ENCODE measurements around the gene LRRN3.

Gene LRRN3

GRCh38 chr7:111138193-111138569 lies 47.3 kb downstream of the LRRN3 start:
- DNase-seq, result peak; percentile 75
- Mint-ChIP-seq H3K36me3 (peaks cover 2% of the 10 kb centered on the region), H3K9me3 (no peaks in the 10 kb centered on the region), H3K4me1 (peaks cover 22% of the 10 kb centered on the region), H3K27me3 (no peaks in the 10 kb centered on the region), H3K27ac (peak overlapping the region; percentile 81), H3K4me3 (no peak overlapping the region)
- CTCF ChIA-PET, result interaction anchor here (0.6 to 2.8 kb wide), 4 partner anchors 20 to 48 kb away, joined by 3 to 10 read pairs (median 4); no protein-coding TSS in a partner anchor

DNA sequence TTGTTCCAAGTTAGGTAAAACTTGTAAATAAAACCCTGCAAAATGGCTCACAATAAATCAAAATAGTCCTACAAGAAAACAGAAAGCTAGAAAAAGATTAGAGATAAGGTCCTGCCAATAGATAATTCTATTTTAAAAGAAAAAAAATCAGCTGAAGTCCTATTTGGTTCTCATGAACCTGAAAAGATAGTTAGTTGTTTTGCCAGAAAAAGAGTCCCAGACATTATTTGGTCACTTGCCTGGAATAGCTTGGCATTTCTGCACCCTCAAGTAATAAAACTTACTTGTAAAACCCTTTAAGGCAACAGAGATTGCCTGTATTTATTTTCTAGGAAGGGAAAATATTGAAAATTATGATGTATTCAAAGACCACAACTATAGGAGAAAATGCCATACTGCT lies 47.7 kb downstream of the LRRN3 start:
- CTCF ChIA-PET, result interaction anchor here (1.4 to 2.8 kb wide), 3 partner anchors 40 to 48 kb away, joined by 3 to 10 read pairs (median 4); no protein-coding TSS in a partner anchor
- no peaks in the 10 kb centered on the region for H3K27me3 Mint-ChIP-seq

GRCh38 chr7:111140091-111140865 lies 49.4 kb downstream of the LRRN3 start:
- Mint-ChIP-seq H3K9me3 (no peaks in the 10 kb centered on the region), H3K27me3 (no peaks in the 10 kb centered on the region), H3K27ac (no peak overlapping the region), H3K4me3 (no peak overlapping the region), H3K4me1 (peaks cover 22% of the 10 kb centered on the region), H3K36me3 (peaks cover 2% of the 10 kb centered on the region)
- CTCF ChIA-PET, result interaction anchor here (0.6 to 2.8 kb wide), 2 partner anchors 41 to 1145 kb away, joined by 3 to 10 read pairs; no protein-coding TSS in a partner anchor
- DNase-seq, result no peak

More for the DNA sequence above, 47.7 kb downstream of the LRRN3 start:
- Mint-ChIP-seq H3K9me3 (no peaks in the 10 kb centered on the region), H3K36me3 (peaks cover 2% of the 10 kb centered on the region), H3K27ac (peak overlapping the region; percentile 68), H3K4me1 (peaks cover 22% of the 10 kb centered on the region), H3K4me3 (no peak overlapping the region)
- no peak for DNase-seq

DNA sequence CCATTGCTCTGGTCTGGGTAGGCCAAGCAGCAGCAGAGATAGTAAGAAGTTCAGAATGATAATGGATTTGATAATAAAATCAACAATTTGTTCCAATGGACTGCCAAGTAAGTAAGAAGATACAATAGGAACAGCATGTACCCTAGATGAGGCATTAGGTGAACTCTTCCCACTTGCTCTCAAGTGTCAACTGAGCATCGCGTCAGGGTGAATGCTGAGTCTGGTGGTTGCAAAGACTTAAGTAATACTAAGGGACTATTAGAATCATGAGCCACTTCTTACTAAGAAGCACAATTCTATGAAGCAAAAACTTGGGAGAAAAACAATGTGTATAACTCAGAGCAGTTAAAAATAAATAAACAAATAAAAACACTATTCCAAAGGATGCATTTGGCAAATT lies 54.5 kb downstream of the LRRN3 start:
- CTCF ChIA-PET, result no interaction called here
- DNase-seq, result no peak
- H3K27ac Mint-ChIP-seq, result no peak overlapping the region
- no peaks in the 10 kb centered on the region for H3K9me3 Mint-ChIP-seq
- H3K4me3 Mint-ChIP-seq, result no peak overlapping the region
- H3K36me3 Mint-ChIP-seq, result no peaks in the 10 kb centered on the region
- no peaks in the 10 kb centered on the region for H3K4me1 Mint-ChIP-seq
- no peaks in the 10 kb centered on the region for H3K27me3 Mint-ChIP-seq

DNA sequence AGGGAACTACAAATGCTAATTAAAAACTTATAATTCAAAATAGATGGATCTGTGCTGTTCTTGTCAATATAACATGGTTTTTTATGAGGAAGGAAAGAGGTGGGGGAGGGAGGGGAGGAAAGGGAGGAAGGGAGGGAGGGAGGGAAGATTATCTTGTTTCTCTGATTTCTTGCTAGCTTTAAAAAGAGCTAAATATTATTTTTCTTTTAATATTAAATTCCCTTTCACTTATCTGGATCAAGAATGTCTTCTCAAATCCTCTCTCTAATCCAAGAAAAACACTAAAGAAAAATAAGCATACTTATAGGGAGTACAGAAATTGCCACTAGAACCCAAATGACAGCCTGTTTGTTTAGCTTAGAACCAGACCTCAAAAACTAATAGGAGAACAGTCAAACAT lies 55.2 kb downstream of the LRRN3 start:
- Mint-ChIP-seq H3K27me3 (no peaks in the 10 kb centered on the region), H3K36me3 (no peaks in the 10 kb centered on the region), H3K9me3 (no peaks in the 10 kb centered on the region), H3K4me1 (no peaks in the 10 kb centered on the region), H3K27ac (no peak overlapping the region), H3K4me3 (no peak overlapping the region)
- no peak for DNase-seq
- CTCF ChIA-PET, result no interaction called here

- Mint-ChIP-seq H3K4me3 (no peak overlapping the region), H3K27me3 (no peaks in the 10 kb centered on the region), H3K36me3 (no peaks in the 10 kb centered on the region), H3K27ac (no peak overlapping the region), H3K4me1 (no peaks in the 10 kb centered on the region), H3K9me3 (no peaks in the 10 kb centered on the region)
- CTCF ChIA-PET, result no interaction called here
- DNase-seq, result no peak
These were observed 57.0 kb downstream of the LRRN3 start for GRCh38 chr7:111147708-111148533.

- no peak for DNase-seq
- H3K4me3 Mint-ChIP-seq, result no peak overlapping the region
- H3K27me3 Mint-ChIP-seq, result no peaks in the 10 kb centered on the region
- H3K27ac Mint-ChIP-seq, result no peak overlapping the region
- CTCF ChIA-PET, result no interaction called here
- H3K9me3 Mint-ChIP-seq, result no peaks in the 10 kb centered on the region
- H3K36me3 Mint-ChIP-seq, result no peaks in the 10 kb centered on the region
- H3K4me1 Mint-ChIP-seq, result no peaks in the 10 kb centered on the region
These were observed 59.8 kb downstream of the LRRN3 start for GRCh38 chr7:111150709-111151108.

DNA sequence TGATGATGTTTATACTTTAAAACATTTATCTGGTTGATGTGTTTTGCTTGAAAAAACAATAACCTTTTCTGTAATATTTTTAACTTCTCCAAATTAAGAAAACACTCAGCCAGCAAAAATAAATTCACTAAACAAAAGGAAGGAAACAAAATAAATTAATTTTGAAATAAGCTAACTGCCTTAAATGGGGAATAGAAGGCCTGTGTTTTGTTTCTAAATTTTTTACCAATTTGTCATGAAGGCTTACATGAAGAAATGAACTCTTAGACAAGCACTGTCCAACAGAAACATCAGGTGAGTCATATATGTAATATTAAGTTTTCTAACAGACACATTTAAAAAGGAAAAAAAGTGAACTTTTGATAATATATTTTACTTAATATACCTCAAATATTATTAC lies 68.5 kb downstream of the LRRN3 start:
- no peaks in the 10 kb centered on the region for H3K36me3 Mint-ChIP-seq
- H3K9me3 Mint-ChIP-seq, result no peaks in the 10 kb centered on the region
- H3K4me1 Mint-ChIP-seq, result no peaks in the 10 kb centered on the region
- H3K27me3 Mint-ChIP-seq, result no peaks in the 10 kb centered on the region
- H3K27ac Mint-ChIP-seq, result no peak overlapping the region
- CTCF ChIA-PET, result no interaction called here
- H3K4me3 Mint-ChIP-seq, result no peak overlapping the region
- DNase-seq, result no peak

DNA sequence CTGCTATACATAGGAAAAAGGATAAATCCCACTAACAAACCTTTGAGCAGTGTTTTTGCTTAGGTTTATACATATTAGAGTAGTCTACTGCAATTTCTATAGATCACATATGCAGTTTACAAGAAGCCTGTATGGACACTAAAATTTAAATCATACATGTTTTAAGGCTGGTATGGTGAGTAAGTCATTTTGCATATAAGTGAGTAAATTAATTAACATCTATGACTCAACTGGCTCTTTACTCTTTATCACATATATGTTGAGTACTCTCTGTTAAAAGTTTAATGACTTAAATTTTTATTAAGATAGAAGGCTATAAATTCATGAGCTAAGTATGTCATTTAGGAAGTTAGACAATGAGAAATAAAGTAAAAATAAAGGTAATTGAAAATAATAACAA lies 69.4 kb downstream of the LRRN3 start:
- DNase-seq, result no peak
- CTCF ChIA-PET, result no interaction called here

GRCh38 chr7:111162692-111163091 lies 71.8 kb downstream of the LRRN3 start:
- H3K4me1 Mint-ChIP-seq, result no peaks in the 10 kb centered on the region
- DNase-seq, result no peak
- H3K36me3 Mint-ChIP-seq, result no peaks in the 10 kb centered on the region
- no peak overlapping the region for H3K4me3 Mint-ChIP-seq
- no peak overlapping the region for H3K27ac Mint-ChIP-seq
- no peaks in the 10 kb centered on the region for H3K27me3 Mint-ChIP-seq
- CTCF ChIA-PET, result no interaction called here
- no peaks in the 10 kb centered on the region for H3K9me3 Mint-ChIP-seq

More for the DNA sequence above, 69.4 kb downstream of the LRRN3 start:
- H3K4me3 Mint-ChIP-seq, result no peak overlapping the region
- H3K27ac Mint-ChIP-seq, result no peak overlapping the region
- no peaks in the 10 kb centered on the region for H3K9me3 Mint-ChIP-seq
- H3K4me1 Mint-ChIP-seq, result no peaks in the 10 kb centered on the region
- no peaks in the 10 kb centered on the region for H3K27me3 Mint-ChIP-seq
- H3K36me3 Mint-ChIP-seq, result no peaks in the 10 kb centered on the region

DNA sequence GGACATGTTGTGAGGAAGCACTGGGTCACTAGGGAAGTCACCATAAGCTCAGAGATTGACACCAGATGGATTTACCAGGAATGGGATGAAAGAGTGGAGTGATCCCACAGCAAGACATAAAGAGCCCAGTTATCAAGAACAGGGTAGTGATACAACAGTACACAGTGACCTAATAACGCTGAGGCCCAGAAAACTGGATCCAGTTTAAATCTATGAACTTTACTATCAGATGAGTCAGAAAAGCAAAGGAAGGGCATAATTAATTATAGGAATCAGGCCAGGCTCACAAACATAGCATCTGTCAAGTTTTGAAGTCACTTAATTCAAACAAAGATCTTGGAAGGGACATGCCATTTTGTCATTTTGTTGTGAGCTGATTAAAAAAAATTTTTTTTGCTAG lies 73.5 kb downstream of the LRRN3 start:
- no peaks in the 10 kb centered on the region for H3K36me3 Mint-ChIP-seq
- CTCF ChIA-PET, result interaction anchor here (1.5 kb wide), 1 partner anchor 30 kb away, joined by 3 read pairs; no protein-coding TSS in a partner anchor
- H3K4me3 Mint-ChIP-seq, result no peak overlapping the region
- no peak overlapping the region for H3K27ac Mint-ChIP-seq
- no peaks in the 10 kb centered on the region for H3K27me3 Mint-ChIP-seq
- DNase-seq, result no peak
- no peaks in the 10 kb centered on the region for H3K9me3 Mint-ChIP-seq
- no peaks in the 10 kb centered on the region for H3K4me1 Mint-ChIP-seq

DNA sequence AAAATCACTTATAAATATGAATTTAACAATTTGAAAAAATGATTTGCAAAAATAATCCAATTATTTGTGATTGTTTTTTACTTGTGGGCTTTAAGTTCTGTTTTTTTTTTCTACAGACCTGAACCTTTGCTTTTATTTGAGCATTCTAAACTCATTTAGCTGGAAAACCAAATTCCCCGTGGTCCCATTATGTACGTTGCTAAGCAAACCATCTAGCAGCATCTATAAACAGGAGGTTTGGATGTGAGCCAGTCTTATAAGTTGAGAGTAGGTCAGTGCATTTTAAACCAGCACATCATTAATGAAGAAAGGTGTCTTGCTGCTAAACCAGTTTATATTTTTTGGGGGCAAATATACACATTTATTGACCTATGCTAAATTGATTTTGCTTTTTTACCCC lies 77.3 kb downstream of the LRRN3 start:
- no peaks in the 10 kb centered on the region for H3K4me1 Mint-ChIP-seq
- H3K27me3 Mint-ChIP-seq, result no peaks in the 10 kb centered on the region
- H3K36me3 Mint-ChIP-seq, result no peaks in the 10 kb centered on the region
- no peak overlapping the region for H3K27ac Mint-ChIP-seq
- no peak overlapping the region for H3K4me3 Mint-ChIP-seq
- DNase-seq, result no peak
- no peaks in the 10 kb centered on the region for H3K9me3 Mint-ChIP-seq
- CTCF ChIA-PET, result interaction anchor here (0.7 kb wide), 1 partner anchor 139 kb away, joined by 3 read pairs; no protein-coding TSS in a partner anchor

- CTCF ChIA-PET, result no interaction called here
- Mint-ChIP-seq H3K27me3 (no peaks in the 10 kb centered on the region), H3K36me3 (no peaks in the 10 kb centered on the region), H3K9me3 (no peaks in the 10 kb centered on the region), H3K4me3 (no peak overlapping the region), H3K27ac (no peak overlapping the region), H3K4me1 (peaks cover 11% of the 10 kb centered on the region)
- no peak for DNase-seq
These were observed 81.8 kb downstream of the LRRN3 start for GRCh38 chr7:111172564-111173257.

DNA sequence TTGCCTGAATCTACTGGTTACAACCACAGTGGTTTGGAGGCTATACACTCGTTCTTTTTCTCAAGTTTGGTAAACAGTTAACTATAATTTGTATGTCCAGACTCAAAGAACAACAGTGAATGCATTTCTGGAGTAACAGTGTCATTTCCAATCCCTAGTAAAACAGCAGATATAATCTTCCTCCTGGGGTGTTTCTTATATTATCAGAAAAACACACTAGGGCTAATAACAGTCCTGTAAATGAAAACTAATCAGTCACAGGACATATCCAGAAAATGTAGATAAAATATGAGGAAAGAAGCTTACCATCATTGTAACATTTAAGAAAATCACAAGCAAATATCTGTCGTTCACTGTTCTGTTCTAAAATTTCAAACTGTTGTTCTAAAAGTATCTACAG lies 82.6 kb downstream of the LRRN3 start:
- Mint-ChIP-seq H3K36me3 (no peaks in the 10 kb centered on the region), H3K27me3 (no peaks in the 10 kb centered on the region), H3K4me3 (no peak overlapping the region), H3K27ac (no peak overlapping the region), H3K4me1 (peaks cover 11% of the 10 kb centered on the region), H3K9me3 (no peaks in the 10 kb centered on the region)
- CTCF ChIA-PET, result no interaction called here
- DNase-seq, result no peak
